GM12873 (cell line): ENCODE results near the gene ANP32B.

ENCODE experiments used
- CTCF ChIP-seq: IDR thresholded peaks from 2 replicates; pipeline ENCODE4 v1.5.1; 2012; ENCODE audit warnings: low read depth, mild to moderate bottlenecking, moderate library complexity, low read length, control low read depth; ENCODE audit not compliant: insufficient read depth; ENCODE audit errors: missing control alignments

Gene ANP32B

GRCh38 chr9:98007251-98007928 lies 24.2 kb downstream of the ANP32B start:
- no peak for TF ChIP-seq CTCF

GRCh38 chr9:98008764-98009163 lies 25.6 kb downstream of the ANP32B start:
- no peak for TF ChIP-seq CTCF

GRCh38 chr9:98009437-98009836 lies 26.3 kb downstream of the ANP32B start:
- no peak for TF ChIP-seq CTCF

- no peak for TF ChIP-seq CTCF
These were observed 26.8 kb downstream of the ANP32B start for GRCh38 chr9:98009936-98010335.

- no peak for TF ChIP-seq CTCF
These were observed 27.3 kb downstream of the ANP32B start for GRCh38 chr9:98010445-98010844.

GRCh38 chr9:98011122-98011521 lies 28.0 kb downstream of the ANP32B start:
- TF ChIP-seq CTCF: no peak

- no peak for TF ChIP-seq CTCF
These were observed 33.1 kb downstream of the ANP32B start for GRCh38 chr9:98016137-98016680.

- no peak for TF ChIP-seq CTCF
These were observed 34.2 kb downstream of the ANP32B start for GRCh38 chr9:98017306-98017705.
